22Rv1 (cell line): Measurements from ENCODE around the gene C10orf143.

Source experiments
- CTCF ChIP-seq: fragments of 450-650 bp; IDR thresholded peaks from 2 replicates; pipeline ENCODE4 v1.5.1; 2017; ENCODE audit warnings: mild to moderate bottlenecking
- ZFX ChIP-seq: fragments of 450-650 bp; IDR thresholded peaks from 2 replicates; pipeline ENCODE4 v1.6.1; 2017; ENCODE audit warnings: antibody characterized with exemption, borderline replicate concordance

GRCh38 chr10:130072247-130072646 lies 38.4 kb downstream of the C10orf143 start:
- TF ChIP-seq CTCF (no peak), ZFX (no peak)
